ENCODE results near the gene CCDC157. TPM values are rescaled to one million over a fixed set of nuclear protein-coding genes. Genes with fewer than 3 reads are reported as not detected.
A peak's percentile ranks its signal among the peaks of the same experiment; 100 is the strongest.

Gene CCDC157
- polyA plus RNA-seq, 2 donors, result 1.6 to 2.2 TPM

DNA sequence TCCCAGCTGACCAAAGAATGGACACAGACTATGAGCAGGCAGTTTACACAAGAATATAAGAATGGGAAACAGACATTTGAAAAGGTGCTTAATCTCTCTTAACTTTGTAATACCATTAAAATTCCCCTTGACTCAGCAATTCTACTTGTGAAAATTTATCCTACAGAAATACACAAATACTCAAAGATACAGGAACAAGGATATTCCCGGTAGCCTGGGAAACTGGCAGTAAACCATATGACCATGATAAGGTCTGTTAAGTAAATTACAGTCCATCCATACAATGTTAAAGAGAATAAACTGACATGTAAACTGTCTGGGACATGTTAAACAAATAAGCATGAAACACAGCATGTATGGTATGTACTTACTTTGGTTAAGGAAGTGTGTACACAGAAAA lies 60.0 kb downstream of the CCDC157 start:
- H3K27me3 ChIP-seq (ENCODE audit: control insufficient read depth in 1 of 2, insufficient read depth in 2 of 2, low read length in 2 of 2), result no peaks in the 10 kb centered on the region
- WGBS, 2 donors, result 59 to 75% methylated on average over 1 of the region's 1 CpG
- H3K4me1 ChIP-seq (ENCODE audit: control insufficient read depth in 2 of 2, insufficient read depth in 2 of 2, low read length in 1 of 2), result peaks cover 0 to 1% of the 10 kb centered on the region in 2 donors
- H3K4me3 ChIP-seq (ENCODE audit: low read depth in 1 of 2, low read length in 2 of 2), result no peak overlapping the region
- H3K27ac ChIP-seq (ENCODE audit: low read depth in 2 of 2, low read length in 1 of 2), result peak overlapping the region in 1 of 2 donors; percentile 52
- no peaks in the 10 kb centered on the region for H3K9me3 ChIP-seq (ENCODE audit: control insufficient read depth in 2 of 2, insufficient read depth in 1 of 2, low read depth in 1 of 2, low read length in 1 of 2)
- peaks cover 6 to 31% of the 10 kb centered on the region in 2 donors for H3K36me3 ChIP-seq (ENCODE audit: control insufficient read depth in 2 of 2, insufficient read depth in 2 of 2, low read length in 1 of 2)

DNA sequence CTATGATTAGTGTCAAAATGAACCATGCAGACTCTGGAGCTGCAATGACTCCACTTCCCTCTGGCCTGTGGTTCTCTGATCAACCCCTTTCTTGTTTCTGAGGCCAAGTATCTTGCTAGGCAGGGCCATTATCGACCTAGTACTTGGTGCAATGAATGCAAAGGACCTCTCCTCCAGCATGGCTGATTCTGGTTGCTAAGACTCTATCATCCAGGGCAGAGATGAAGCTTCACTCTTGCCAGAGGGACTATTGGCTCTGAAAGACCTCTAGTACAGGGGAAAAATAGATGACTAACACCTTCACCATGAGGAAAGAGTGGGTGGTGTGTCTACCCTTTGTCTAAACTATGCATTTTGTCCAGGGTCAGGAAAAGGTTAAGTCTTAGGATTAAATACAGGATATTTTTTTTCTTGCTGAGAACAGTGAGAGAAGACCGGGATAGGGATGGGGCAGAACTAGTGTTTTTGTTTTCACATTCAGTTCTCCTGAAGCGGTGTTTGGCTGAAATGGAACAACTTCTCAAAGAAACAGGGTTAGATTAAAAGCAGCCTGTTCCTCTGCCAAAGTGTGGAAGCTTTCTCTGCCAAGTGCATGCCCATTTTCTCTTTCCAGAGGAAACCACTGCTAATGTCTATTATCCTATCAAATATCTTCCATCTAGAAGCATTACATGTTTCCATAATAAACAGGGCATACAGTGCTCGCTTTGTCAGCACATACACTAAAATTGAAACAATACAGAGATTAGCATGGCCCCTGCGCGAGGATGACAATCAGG lies 63.7 kb downstream of the CCDC157 start:
- no peaks in the 10 kb centered on the region for H3K27me3 ChIP-seq (ENCODE audit: control insufficient read depth in 1 of 2, insufficient read depth in 2 of 2, low read length in 2 of 2)
- peak overlapping the region; percentile 85 to 87 for H3K27ac ChIP-seq (ENCODE audit: low read depth in 2 of 2, low read length in 1 of 2)
- 41 to 51% methylated on average over 6 of the region's 6 CpGs for WGBS, 2 donors
- H3K4me1 ChIP-seq (ENCODE audit: control insufficient read depth in 2 of 2, insufficient read depth in 2 of 2, low read length in 1 of 2), result peaks cover 0 to 12% of the 10 kb centered on the region in 2 donors
- H3K9me3 ChIP-seq (ENCODE audit: control insufficient read depth in 2 of 2, insufficient read depth in 1 of 2, low read depth in 1 of 2, low read length in 1 of 2), result no peaks in the 10 kb centered on the region
- H3K36me3 ChIP-seq (ENCODE audit: control insufficient read depth in 2 of 2, insufficient read depth in 2 of 2, low read length in 1 of 2), result peaks cover 6 to 19% of the 10 kb centered on the region in 2 donors
- H3K4me3 ChIP-seq (ENCODE audit: low read depth in 1 of 2, low read length in 2 of 2), result no peak overlapping the region

DNA sequence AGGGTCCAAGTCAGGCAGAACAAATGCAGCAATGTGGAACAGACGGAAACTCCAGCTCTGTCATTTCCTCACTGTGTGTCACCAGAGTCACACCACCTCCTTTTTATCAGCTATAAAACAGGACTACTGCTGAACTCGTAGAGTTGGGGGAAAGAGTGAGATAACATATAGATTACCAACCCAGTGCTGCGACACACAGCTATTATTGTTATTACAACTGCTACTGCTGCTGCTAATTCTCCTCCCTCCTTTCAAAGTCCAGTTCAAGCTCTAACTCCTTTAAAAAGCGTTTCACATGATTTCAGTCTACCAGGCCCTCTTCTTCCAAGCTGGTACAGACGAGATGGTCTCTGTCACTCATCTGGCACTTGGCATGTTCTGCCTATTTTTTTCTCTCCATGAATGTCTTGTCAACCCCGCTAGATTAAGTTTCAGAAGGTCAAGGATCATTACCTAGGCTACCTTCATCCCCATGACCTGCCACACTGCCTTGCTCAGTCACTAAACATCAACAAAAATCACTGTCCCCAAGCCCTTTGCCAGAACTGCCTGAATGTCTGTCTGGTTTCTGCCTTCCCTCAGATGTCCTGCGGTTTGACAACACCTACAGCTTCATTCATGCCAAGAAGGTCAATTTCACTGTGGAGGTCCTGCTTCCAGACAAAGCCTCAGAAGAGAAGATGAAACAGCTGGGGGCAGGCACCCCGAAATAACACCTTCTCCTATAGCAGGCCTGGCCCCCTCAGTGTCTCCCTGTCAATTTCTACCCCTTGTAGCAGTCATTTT lies 65.1 kb downstream of the CCDC157 start:
- no peaks in the 10 kb centered on the region for H3K27me3 ChIP-seq (ENCODE audit: control insufficient read depth in 1 of 2, insufficient read depth in 2 of 2, low read length in 2 of 2)
- H3K27ac ChIP-seq (ENCODE audit: low read depth in 2 of 2, low read length in 1 of 2), result peak overlapping the region; percentile 97
- peaks cover 0 to 12% of the 10 kb centered on the region in 2 donors for H3K36me3 ChIP-seq (ENCODE audit: control insufficient read depth in 2 of 2, insufficient read depth in 2 of 2, low read length in 1 of 2)
- WGBS, 2 donors, result 64 to 69% methylated on average over 8 of the region's 8 CpGs
- peak overlapping the region in 1 of 2 donors; percentile 52 for H3K4me3 ChIP-seq (ENCODE audit: low read depth in 1 of 2, low read length in 2 of 2)
- peaks cover 0 to 17% of the 10 kb centered on the region in 2 donors for H3K4me1 ChIP-seq (ENCODE audit: control insufficient read depth in 2 of 2, insufficient read depth in 2 of 2, low read length in 1 of 2)
- H3K9me3 ChIP-seq (ENCODE audit: control insufficient read depth in 2 of 2, insufficient read depth in 1 of 2, low read depth in 1 of 2, low read length in 1 of 2), result no peaks in the 10 kb centered on the region

DNA sequence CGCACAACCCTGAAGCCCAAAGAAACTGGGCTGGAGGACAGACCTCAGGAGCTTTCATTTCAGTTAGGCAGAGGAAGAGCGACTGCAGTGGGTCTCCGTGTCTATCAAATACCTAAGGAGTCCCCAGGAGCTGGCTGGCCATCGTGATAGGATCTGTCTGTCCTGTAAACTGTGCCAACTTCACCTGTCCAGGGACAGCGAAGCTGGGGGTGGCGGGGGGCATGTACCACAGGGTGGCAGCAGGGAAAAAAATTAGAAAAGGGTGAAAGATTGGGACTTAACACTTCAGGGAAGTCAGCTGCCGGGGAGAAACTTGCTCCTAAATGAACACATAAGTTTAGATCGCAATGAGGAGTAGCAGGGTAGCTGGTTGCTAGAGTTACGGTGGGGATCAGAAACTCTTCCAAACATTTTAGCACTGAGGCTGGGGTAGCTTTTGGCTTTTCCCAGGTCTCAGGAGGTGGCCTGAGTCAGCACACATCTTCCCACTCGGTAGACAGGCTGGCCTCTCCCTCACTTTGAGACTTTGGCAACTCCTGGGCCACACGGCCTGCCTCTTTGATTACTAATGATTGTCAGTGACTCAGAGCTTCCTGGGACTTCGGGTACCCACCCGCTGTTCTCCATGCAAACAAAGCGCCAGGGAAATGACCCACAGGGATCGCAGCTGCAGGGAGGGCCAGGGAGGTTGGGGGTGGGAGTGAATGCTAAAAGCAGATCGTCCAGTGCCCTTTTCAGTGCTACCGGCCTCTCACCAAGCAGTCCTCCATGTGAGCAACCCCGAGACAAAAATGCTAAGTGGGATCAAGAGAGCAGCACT lies 65.9 kb downstream of the CCDC157 start:
- H3K9me3 ChIP-seq (ENCODE audit: control insufficient read depth in 2 of 2, insufficient read depth in 1 of 2, low read depth in 1 of 2, low read length in 1 of 2), result no peaks in the 10 kb centered on the region
- WGBS, 2 donors, result 26 to 29% methylated on average over 18 of the region's 18 CpGs
- H3K27me3 ChIP-seq (ENCODE audit: control insufficient read depth in 1 of 2, insufficient read depth in 2 of 2, low read length in 2 of 2), result no peaks in the 10 kb centered on the region
- H3K27ac ChIP-seq (ENCODE audit: low read depth in 2 of 2, low read length in 1 of 2), result peak overlapping the region; percentile 97
- peak overlapping the region; percentile 52 to 54 for H3K4me3 ChIP-seq (ENCODE audit: low read depth in 1 of 2, low read length in 2 of 2)
- H3K4me1 ChIP-seq (ENCODE audit: control insufficient read depth in 2 of 2, insufficient read depth in 2 of 2, low read length in 1 of 2), result peaks cover 0 to 22% of the 10 kb centered on the region in 2 donors
- peaks cover 0 to 10% of the 10 kb centered on the region in 2 donors for H3K36me3 ChIP-seq (ENCODE audit: control insufficient read depth in 2 of 2, insufficient read depth in 2 of 2, low read length in 1 of 2)

DNA sequence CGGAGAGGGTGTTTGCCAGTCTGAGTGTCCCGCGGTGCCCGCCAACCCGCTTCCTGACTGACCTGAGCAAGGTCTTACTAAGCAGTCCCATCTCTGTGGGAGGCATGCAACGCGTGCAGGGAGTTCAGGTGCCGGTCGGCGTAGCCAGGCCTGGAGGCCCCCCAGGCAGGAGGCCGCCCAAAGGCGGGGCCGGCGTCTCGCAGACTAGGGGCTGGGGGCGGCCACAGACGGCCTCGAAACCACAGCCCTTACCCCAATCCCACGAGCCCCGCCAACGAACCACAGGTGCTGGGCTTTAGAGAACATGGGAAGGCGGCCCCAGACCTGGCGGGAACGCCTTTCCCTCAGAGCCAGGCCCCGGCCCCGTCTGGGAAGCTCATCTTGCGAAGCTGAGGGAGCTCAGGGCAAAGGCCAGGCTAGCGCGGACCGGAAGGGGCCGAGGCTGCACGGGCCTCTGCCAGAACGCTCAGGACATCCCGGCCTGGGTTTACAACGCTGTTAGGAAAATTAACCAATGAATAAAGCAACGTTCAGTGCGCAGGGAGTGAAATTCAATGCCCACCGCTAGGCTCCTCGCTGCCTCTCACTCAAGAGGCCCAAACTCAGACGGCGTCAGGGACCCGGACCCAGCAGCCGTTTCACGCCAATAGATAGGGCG lies 66.6 kb downstream of the CCDC157 start:
- Histone ChIP-seq H3K4me1 (ENCODE audit: control insufficient read depth in 2 of 2, insufficient read depth in 2 of 2, low read length in 1 of 2) (peaks cover 0 to 22% of the 10 kb centered on the region in 2 donors), H3K36me3 (ENCODE audit: control insufficient read depth in 2 of 2, insufficient read depth in 2 of 2, low read length in 1 of 2) (peaks cover 0 to 8% of the 10 kb centered on the region in 2 donors), H3K27me3 (ENCODE audit: control insufficient read depth in 1 of 2, insufficient read depth in 2 of 2, low read length in 2 of 2) (no peaks in the 10 kb centered on the region), H3K4me3 (ENCODE audit: low read depth in 1 of 2, low read length in 2 of 2) (peak overlapping the region; percentile 52 to 54), H3K9me3 (ENCODE audit: control insufficient read depth in 2 of 2, insufficient read depth in 1 of 2, low read depth in 1 of 2, low read length in 1 of 2) (no peaks in the 10 kb centered on the region), H3K27ac (ENCODE audit: low read depth in 2 of 2, low read length in 1 of 2) (peak overlapping the region; percentile 97)
- 0 to 1% methylated on average over 45 of the region's 45 CpGs for WGBS, 2 donors

DNA sequence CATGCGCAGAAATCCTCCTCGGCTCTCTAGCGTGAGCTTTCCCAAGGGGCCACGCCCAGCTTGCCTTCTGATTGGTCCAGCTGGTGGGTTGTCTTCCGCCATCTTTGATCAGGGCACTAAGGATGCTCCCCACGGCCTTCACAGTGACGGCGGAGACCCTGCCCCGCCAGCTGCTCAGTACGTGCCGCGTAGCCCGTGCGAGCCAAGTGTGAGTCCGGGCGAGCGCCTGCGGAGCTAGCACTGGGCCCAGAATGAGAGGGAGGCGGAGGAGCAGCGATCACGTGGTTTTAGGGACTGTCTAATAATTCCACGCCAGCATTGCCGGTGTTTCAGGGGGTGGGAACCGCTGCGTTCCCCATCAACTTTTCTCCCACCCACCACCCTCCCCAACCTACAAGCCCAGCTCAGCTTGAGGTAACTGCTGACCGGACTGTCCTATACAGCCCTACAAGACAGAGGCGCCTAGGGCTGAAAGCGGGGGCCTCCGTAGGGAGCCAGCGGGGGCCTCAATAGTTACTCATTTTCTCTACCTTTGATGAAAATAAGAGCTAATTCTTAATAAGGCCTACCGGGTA lies 67.2 kb downstream of the CCDC157 start:
- peaks cover 0 to 22% of the 10 kb centered on the region in 2 donors for H3K4me1 ChIP-seq (ENCODE audit: control insufficient read depth in 2 of 2, insufficient read depth in 2 of 2, low read length in 1 of 2)
- 1% methylated on average over 31 of the region's 31 CpGs for WGBS, 2 donors

DNA sequence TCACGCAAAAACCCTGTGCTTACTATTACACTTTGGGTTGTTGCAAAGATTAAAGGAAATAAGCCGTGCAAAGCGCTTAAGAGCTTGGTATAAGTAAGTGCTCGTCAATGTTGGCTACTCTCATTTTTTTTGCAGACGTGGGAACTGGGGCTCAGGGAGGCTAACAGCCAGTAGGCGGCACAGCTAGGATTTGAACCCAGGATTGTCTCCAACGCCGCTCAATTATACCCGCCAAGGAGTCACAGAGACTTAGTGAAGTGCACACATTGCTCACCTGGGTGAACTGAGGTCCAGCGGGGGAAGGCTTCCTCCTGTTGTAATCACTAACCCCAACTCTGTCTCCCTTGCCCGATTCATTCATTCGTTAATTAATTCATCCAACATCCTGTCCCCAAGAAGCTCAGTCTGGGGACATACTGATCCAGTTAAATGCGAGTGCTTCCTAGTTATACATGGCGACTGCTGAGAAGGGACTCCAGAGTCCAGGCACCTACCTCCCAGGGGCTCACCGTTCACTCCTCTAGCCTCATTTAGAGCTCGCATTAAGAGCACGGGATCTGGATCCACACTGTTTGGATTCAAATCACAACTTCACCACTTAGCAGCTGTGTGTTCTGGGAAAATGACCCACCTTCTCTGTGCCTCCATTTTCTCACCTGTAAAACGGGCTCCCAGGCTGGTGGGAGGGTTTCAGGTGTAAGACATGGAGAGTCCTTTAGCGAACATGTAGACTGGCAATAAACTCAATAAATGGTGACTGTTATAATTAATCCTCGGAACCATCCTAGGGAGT lies 67.9 kb downstream of the CCDC157 start:
- Histone ChIP-seq H3K27ac (ENCODE audit: low read depth in 2 of 2, low read length in 1 of 2) (peak overlapping the region; percentile 97), H3K4me1 (ENCODE audit: control insufficient read depth in 2 of 2, insufficient read depth in 2 of 2, low read length in 1 of 2) (peaks cover 0 to 22% of the 10 kb centered on the region in 2 donors)
- WGBS, 2 donors, result 35 to 37% methylated on average over 20 of the region's 20 CpGs

More for the DNA sequence above, 67.2 kb downstream of the CCDC157 start:
- no peaks in the 10 kb centered on the region for H3K27me3 ChIP-seq (ENCODE audit: control insufficient read depth in 1 of 2, insufficient read depth in 2 of 2, low read length in 2 of 2)
- H3K27ac ChIP-seq (ENCODE audit: low read depth in 2 of 2, low read length in 1 of 2), result peak overlapping the region; percentile 97
- peak overlapping the region; percentile 46 to 52 for H3K4me3 ChIP-seq (ENCODE audit: low read depth in 1 of 2, low read length in 2 of 2)
- no peaks in the 10 kb centered on the region for H3K9me3 ChIP-seq (ENCODE audit: control insufficient read depth in 2 of 2, insufficient read depth in 1 of 2, low read depth in 1 of 2, low read length in 1 of 2)
- H3K36me3 ChIP-seq (ENCODE audit: control insufficient read depth in 2 of 2, insufficient read depth in 2 of 2, low read length in 1 of 2), result peaks cover 0 to 6% of the 10 kb centered on the region in 2 donors

DNA sequence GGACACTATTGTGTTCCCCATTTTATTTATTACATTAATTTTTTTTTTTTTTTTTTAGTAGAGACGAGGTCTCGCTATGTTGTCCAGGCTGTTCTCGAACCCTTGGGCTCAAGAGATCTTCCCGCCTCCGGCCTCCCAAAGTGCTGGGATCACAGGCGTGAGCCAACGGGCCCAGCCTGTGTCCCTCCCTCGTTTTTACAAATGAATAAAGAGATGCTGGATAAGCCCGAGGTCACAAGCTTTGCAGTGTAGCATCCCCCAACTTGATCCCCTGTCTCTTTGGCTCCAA lies 68.5 kb downstream of the CCDC157 start:
- peaks cover 0 to 22% of the 10 kb centered on the region in 2 donors for H3K4me1 ChIP-seq (ENCODE audit: control insufficient read depth in 2 of 2, insufficient read depth in 2 of 2, low read length in 1 of 2)
- 5 to 6% methylated on average over 9 of the region's 9 CpGs for WGBS, 2 donors
- peak overlapping the region; percentile 72 to 86 for H3K27ac ChIP-seq (ENCODE audit: low read depth in 2 of 2, low read length in 1 of 2)
- H3K36me3 ChIP-seq (ENCODE audit: control insufficient read depth in 2 of 2, insufficient read depth in 2 of 2, low read length in 1 of 2), result peaks cover 0 to 9% of the 10 kb centered on the region in 2 donors
- no peaks in the 10 kb centered on the region for H3K27me3 ChIP-seq (ENCODE audit: control insufficient read depth in 1 of 2, insufficient read depth in 2 of 2, low read length in 2 of 2)
- peak overlapping the region; percentile 60 to 65 for H3K4me3 ChIP-seq (ENCODE audit: low read depth in 1 of 2, low read length in 2 of 2)
- no peaks in the 10 kb centered on the region for H3K9me3 ChIP-seq (ENCODE audit: control insufficient read depth in 2 of 2, insufficient read depth in 1 of 2, low read depth in 1 of 2, low read length in 1 of 2)

More for the DNA sequence above, 67.9 kb downstream of the CCDC157 start:
- Histone ChIP-seq H3K36me3 (ENCODE audit: control insufficient read depth in 2 of 2, insufficient read depth in 2 of 2, low read length in 1 of 2) (peaks cover 0 to 10% of the 10 kb centered on the region in 2 donors), H3K4me3 (ENCODE audit: low read depth in 1 of 2, low read length in 2 of 2) (peak overlapping the region; percentile 20 to 52), H3K27me3 (ENCODE audit: control insufficient read depth in 1 of 2, insufficient read depth in 2 of 2, low read length in 2 of 2) (no peaks in the 10 kb centered on the region), H3K9me3 (ENCODE audit: control insufficient read depth in 2 of 2, insufficient read depth in 1 of 2, low read depth in 1 of 2, low read length in 1 of 2) (no peaks in the 10 kb centered on the region)

Data from esophagus (tissue), 2 donors.